ENCODE measurements around the gene DUS1L.

Gene DUS1L

DNA sequence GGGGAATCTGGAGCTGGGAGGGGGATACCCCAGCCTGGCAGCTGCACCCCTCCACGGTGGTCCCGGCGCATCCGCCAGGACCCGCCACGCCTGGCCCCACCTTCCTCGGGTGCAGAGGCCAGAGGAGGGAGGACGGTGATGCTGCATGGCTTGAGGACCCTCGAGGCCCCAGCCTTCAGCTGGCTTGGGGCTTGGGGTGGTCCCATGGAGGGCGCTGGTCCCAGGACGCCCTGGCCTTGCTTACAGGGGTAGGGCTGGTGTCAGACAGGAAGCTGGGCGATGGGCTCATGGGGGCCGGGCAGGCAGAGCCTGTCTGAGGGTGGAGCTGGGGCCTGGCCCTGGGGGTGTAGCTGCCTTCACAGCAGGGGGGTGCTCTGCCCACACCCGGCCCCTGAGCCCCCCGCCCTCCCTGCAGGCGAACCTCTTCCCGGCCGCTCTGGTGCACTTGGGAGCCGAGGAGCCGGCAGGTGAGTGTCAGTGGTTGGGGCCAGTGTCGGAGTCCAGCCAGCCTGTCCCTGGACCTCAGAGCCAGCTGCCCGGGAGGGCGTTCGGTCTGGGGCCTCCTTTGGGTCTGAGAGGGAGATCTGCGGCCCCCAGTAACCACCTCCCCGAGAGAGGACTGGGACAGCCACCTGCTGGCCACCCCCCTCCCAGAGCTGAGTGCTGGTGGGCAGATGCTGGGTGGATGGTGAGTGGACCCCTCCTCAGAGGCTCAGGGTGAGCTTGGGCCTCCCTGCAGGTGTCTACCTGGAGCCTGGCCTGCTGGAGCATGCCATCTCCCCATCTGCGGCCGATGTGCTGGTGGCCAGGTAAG is 49.3 kb downstream of the DUS1L start:
- peaks cover 6% of the 10 kb centered on the region for H3K4me1 ChIP-seq (ENCODE audit: insufficient read depth, low read length, severe bottlenecking)
- H3K27ac ChIP-seq (ENCODE audit: low read depth, low read length, poor library complexity, severe bottlenecking), result no peak overlapping the region
- no peaks in the 10 kb centered on the region for H4K20me1 ChIP-seq (ENCODE audit: insufficient read depth, low read length)
- no peaks in the 10 kb centered on the region for H3F3A ChIP-seq (ENCODE audit: insufficient read depth, low read length)
- H3K9me2 ChIP-seq (ENCODE audit: low read depth, low read length), result no peaks in the 10 kb centered on the region
- TF ChIP-seq, protein P1, sequence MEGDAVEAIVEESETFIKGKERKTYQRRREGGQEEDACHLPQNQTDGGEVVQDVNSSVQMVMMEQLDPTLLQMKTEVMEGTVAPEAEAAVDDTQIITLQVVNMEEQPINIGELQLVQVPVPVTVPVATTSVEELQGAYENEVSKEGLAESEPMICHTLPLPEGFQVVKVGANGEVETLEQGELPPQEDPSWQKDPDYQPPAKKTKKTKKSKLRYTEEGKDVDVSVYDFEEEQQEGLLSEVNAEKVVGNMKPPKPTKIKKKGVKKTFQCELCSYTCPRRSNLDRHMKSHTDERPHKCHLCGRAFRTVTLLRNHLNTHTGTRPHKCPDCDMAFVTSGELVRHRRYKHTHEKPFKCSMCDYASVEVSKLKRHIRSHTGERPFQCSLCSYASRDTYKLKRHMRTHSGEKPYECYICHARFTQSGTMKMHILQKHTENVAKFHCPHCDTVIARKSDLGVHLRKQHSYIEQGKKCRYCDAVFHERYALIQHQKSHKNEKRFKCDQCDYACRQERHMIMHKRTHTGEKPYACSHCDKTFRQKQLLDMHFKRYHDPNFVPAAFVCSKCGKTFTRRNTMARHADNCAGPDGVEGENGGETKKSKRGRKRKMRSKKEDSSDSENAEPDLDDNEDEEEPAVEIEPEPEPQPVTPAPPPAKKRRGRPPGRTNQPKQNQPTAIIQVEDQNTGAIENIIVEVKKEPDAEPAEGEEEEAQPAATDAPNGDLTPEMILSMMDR (IDR thresholded peaks at IDR 0.05; ENCODE audit: low read length), result no peak
- TF ChIP-seq EZH2 (IDR thresholded peaks at IDR 0.05; ENCODE audit: borderline replicate concordance, low read length), result no peak
- H3K9ac ChIP-seq (ENCODE audit: low read length), result no peak overlapping the region
- H3K36me3 ChIP-seq (ENCODE audit: insufficient read depth, low read length), result peaks cover 12% of the 10 kb centered on the region
- no peak overlapping the region for H2AFZ ChIP-seq (ENCODE audit: low read length)
- no peak overlapping the region for H3K4me3 ChIP-seq (ENCODE audit: low read depth, low read length, poor library complexity, severe bottlenecking)
- no peaks in the 10 kb centered on the region for H3K9me3 ChIP-seq (ENCODE audit: low read length)
- no peak overlapping the region for H3K4me2 ChIP-seq (ENCODE audit: low read length)
- no peaks in the 10 kb centered on the region for H3K79me2 ChIP-seq (ENCODE audit: insufficient read depth, low read length)
- H3K27me3 ChIP-seq (ENCODE audit: insufficient read depth, low read length), result peaks cover 3% of the 10 kb centered on the region; the same call in 1 of the 2 replicates

DNA sequence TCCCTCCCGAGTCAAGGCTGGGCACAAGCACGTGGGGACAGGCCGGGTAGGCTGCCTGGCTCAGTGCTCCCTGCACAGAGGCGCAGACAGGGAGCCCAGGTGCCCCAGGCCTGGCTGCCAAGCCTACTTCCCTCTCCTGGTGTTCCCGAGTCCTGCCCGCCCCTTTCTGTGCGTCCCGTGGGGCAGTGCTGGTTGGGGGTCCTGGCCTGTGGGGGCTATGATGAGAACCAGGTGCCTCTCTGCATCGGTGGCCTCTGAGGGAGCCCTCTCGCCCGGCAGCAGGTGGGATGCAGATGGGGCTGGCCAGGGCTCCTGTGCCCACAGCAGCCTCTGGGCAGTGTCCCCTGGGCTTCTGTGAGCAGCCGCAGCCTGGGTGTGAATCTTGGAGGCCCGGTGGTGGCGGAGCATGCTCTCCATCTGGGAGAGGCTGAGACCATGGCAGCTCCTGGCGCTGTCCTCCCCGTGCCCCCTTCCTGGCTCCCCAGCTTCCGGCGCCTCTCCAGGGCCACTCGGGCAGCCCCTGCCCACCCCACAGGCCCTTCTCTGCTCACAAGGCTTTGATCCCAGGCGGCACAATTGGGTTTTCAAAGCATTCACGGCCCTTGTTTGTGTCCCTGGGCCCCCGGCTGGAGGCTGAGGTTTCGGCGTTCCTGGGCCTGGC is 50.2 kb downstream of the DUS1L start:
- Histone ChIP-seq H3K79me2 (ENCODE audit: insufficient read depth, low read length) (no peaks in the 10 kb centered on the region), H3K36me3 (ENCODE audit: insufficient read depth, low read length) (peaks cover 12% of the 10 kb centered on the region), H3K27ac (ENCODE audit: low read depth, low read length, poor library complexity, severe bottlenecking) (no peak overlapping the region), H3K4me3 (ENCODE audit: low read depth, low read length, poor library complexity, severe bottlenecking) (no peak overlapping the region), H3F3A (ENCODE audit: insufficient read depth, low read length) (no peaks in the 10 kb centered on the region), H3K27me3 (ENCODE audit: insufficient read depth, low read length) (peaks cover 3% of the 10 kb centered on the region; the same call in 1 of the 2 replicates), H3K9me3 (ENCODE audit: low read length) (no peaks in the 10 kb centered on the region), H3K9ac (ENCODE audit: low read length) (no peak overlapping the region), H4K20me1 (ENCODE audit: insufficient read depth, low read length) (no peaks in the 10 kb centered on the region), H3K4me1 (ENCODE audit: insufficient read depth, low read length, severe bottlenecking) (no peaks in the 10 kb centered on the region), H2AFZ (ENCODE audit: low read length) (no peak overlapping the region), H3K9me2 (ENCODE audit: low read depth, low read length) (no peaks in the 10 kb centered on the region), H3K4me2 (ENCODE audit: low read length) (no peak overlapping the region)
- no peak for TF ChIP-seq EZH2 (IDR thresholded peaks at IDR 0.05; ENCODE audit: borderline replicate concordance, low read length)
- TF ChIP-seq, protein P1 (IDR thresholded peaks at IDR 0.05; ENCODE audit: low read length), result no peak

DNA sequence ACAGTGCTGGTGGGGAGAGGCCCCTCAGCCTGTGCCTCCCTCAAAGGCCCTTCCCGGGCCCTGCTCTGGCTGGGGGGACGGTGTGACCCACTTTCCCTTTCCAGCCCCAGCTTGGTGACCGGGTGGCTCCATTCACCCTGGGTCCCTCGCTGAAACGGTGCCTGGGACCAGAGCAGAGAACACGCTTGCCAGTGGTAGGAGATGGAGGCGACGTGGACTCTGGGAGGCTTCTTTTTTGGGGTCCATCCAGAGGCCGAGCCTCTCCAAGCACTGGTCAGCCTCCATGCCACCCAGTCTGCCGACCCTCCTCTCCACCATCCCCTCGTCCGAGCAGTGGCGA is 50.7 kb downstream of the DUS1L start:
- Histone ChIP-seq H3K4me1 (ENCODE audit: insufficient read depth, low read length, severe bottlenecking) (no peaks in the 10 kb centered on the region), H3K9ac (ENCODE audit: low read length) (no peak overlapping the region), H3K4me2 (ENCODE audit: low read length) (no peak overlapping the region), H3K4me3 (ENCODE audit: low read depth, low read length, poor library complexity, severe bottlenecking) (no peak overlapping the region), H3K36me3 (ENCODE audit: insufficient read depth, low read length) (peaks cover 12% of the 10 kb centered on the region), H3K79me2 (ENCODE audit: insufficient read depth, low read length) (no peaks in the 10 kb centered on the region), H3K9me3 (ENCODE audit: low read length) (no peaks in the 10 kb centered on the region), H2AFZ (ENCODE audit: low read length) (no peak overlapping the region), H4K20me1 (ENCODE audit: insufficient read depth, low read length) (no peaks in the 10 kb centered on the region), H3K27me3 (ENCODE audit: insufficient read depth, low read length) (peaks cover 3% of the 10 kb centered on the region; the same call in 1 of the 2 replicates), H3K9me2 (ENCODE audit: low read depth, low read length) (no peaks in the 10 kb centered on the region), H3F3A (ENCODE audit: insufficient read depth, low read length) (no peaks in the 10 kb centered on the region), H3K27ac (ENCODE audit: low read depth, low read length, poor library complexity, severe bottlenecking) (no peak overlapping the region)
- TF ChIP-seq EZH2 (IDR thresholded peaks at IDR 0.05; ENCODE audit: borderline replicate concordance, low read length), result no peak
- TF ChIP-seq, protein P1 (IDR thresholded peaks at IDR 0.05; ENCODE audit: low read length), result no peak
